GM12891 (cell line): Measurements from ENCODE around the gene ZBED3.

ENCODE experiments used
- POLR2A ChIP-seq: IDR thresholded peaks from 2 replicates; pipeline ENCODE4 v1.6.1; 2011; ENCODE audit warnings: low read depth, low read length, control low read depth
- POLR2AphosphoS5 ChIP-seq: IDR thresholded peaks from 2 replicates; pipeline ENCODE4 v1.6.1; 2011; ENCODE audit warnings: low read depth, low read length, control low read depth

GRCh38 chr5:77077829-77078176, 9.3 kb downstream of the ZBED3 start:
- TF ChIP-seq POLR2AphosphoS5 (no peak), POLR2A (no peak)
